Raji (cell line): ENCODE data around the gene NIM1K.

Experiments
- POLR2A ChIP-seq: IDR thresholded peaks from 2 replicates; pipeline ENCODE4 v1.6.1; 2011; ENCODE audit warnings: low read depth, low read length, control low read depth; ENCODE audit not compliant: insufficient read depth

NIM1K gene

DNA sequence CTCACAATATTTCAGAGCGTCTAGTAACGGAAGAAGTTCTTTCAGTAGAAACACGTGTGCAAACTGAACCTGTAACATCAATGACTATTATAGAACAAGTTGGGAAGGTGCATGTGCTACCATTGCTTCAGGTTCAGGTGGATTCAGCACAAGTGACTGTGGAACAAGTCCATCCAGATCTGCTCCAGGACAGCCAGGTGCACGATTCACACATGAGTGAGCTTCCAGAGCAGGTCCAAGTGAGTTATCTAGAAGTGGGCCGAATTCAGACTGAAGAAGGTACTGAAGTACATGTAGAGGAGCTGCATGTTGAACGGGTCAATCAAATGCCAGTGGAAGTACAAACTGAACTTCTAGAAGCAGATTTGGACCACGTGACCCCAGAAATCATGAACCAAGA, 17.4 kb upstream of the NIM1K start:
- no peak for TF ChIP-seq POLR2A

DNA sequence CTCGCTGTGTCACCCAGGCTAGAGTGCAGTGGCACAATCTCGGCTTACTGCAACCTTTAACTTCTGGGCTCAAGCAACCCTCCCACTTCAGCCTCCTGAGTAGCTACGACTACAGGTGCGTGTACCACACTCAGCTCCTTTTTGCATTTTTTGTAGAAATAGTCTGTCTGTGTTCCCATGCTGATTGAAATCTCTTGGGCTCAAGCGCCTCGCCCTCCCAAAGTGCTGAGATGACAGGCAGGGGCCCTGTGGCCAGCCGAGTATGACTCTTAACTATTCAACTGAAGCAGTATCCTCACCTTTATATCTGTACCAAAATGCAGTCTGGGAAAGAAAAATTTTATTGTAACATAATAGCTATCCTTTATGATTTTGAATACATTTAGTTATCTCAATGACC, 12.2 kb upstream of the NIM1K start:
- no peak for TF ChIP-seq POLR2A

DNA sequence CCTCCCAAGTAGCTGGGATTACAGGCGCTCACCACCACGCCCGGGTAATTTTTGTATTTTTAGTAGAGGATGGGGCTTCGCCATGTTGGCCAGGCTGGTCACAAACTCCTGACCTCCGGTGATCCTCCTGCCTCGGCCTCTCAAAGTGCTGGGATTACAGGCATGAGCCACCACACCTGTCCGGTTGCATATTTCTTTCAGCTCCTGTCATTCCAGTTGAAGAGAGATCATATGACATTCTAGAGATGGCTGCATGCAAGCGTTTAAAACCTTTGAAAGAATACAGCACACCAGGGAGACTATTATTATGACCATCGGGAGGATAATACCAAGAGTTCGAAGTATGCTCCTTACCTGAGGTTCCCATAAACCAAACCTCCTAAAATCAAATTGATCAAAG, 9.6 kb upstream of the NIM1K start:
- TF ChIP-seq POLR2A, result no peak

- no peak for TF ChIP-seq POLR2A
These were observed 1.0 kb upstream of the NIM1K start for GRCh38 chr5:43190755-43191603.

- no peak for TF ChIP-seq POLR2A
These were observed 644 bp downstream of the NIM1K start for GRCh38 chr5:43192558-43193180.

DNA sequence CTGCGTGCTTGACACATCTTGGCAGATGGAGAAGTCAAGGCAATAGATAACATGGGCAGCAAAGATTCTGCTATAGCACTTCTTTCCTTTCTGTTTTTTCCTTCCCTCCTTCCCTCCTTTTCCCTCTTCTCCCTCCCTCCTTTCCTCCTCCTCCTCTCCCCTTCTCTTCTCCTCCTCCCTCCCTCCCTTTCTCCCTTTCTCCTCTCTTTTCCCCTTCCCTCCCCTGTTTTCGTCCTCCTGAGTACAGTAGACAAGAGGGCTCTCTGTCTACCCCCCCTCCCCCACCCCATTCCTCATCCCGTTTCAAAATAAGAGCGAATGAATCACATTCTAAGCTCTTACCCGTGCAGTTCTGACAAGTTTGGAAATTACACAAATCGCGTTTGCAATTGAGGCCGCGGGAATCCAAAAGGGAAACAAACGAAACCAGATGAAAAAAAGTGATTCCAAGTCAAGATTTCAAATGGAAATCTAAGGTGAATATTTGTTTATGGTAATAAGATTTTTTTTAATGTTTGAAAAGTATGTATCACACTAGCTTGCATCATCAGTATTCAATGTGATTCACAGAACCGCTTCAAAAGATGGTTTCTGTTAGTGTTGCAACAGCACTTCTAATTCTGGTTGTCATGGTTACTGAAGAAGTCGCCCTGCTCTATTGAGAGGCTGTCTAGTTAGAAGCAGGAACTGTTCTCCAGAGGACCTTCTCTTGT, 1.3 kb downstream of the NIM1K start:
- no peak for TF ChIP-seq POLR2A

GRCh38 chr5:43193894-43194265, 1.9 kb downstream of the NIM1K start:
- no peak for TF ChIP-seq POLR2A

DNA sequence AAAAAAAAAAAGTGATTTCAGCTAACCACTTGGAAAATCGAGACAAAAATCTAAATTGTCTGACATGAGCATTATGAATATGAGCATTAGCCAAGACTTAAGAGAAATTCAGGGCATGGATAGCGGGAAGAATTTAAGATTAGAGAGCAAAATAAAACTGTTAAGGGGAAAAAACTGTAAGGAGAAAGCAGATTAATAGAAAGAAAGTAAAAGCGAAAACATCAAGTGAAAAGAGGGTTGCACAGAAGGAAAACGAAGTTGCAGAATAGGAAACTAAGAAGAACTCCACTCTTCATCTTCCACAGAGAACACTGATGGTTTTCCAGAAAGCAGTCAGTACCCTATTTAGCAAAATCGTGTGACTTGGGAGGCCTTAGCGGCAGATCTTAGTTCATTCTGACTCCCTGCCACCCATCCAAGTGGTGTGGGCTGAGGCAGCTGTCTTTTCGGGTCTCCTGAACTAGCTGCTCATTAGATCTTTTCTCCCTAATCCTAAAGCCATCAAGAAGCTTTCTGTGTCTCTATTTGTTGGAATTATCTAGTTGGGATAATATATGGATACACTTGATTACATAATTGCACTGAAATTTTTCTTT, 3.7 kb downstream of the NIM1K start:
- TF ChIP-seq POLR2A, result no peak

- no peak for TF ChIP-seq POLR2A
These were observed 5.5 kb downstream of the NIM1K start for GRCh38 chr5:43197535-43197934.

DNA sequence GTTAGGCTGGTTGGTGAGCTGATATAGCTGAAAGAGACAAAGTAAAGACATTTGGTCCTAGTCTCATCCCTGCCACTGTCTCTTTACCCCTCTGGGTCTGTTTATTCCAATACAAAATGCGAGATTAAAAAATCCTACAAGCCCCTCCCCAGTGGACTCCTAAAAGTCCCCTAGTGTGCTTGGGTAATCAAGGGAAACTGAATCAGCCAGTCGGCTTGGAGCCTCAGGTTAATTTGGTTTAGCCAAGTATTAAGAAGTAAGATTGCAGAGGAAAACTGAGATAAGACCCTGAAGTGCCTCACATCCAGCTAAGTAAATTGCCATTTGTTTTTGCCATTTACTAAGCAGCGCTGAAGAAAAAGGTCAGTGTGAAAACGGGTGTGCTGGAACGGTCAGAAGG, 10.4 kb downstream of the NIM1K start:
- no peak for TF ChIP-seq POLR2A

DNA sequence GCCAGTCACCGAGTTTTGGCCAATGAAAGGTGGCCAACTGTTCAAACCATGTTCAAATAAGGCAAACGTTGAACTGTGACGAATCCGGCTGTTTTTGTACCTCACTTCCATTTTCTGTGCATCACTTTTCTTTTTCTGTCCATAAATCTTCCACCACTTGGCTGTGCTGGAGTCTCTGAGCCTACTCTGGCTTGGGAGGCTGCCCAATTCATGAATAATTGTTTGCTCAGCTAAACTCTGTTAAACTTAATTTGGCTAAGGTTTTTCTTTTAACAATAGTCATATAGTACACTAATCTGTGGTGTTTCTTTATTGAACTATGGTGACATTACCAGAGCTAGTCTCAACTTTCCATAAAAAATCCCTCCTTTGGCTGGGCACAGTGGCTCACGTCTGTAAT, 11.3 kb downstream of the NIM1K start:
- no peak for TF ChIP-seq POLR2A

- TF ChIP-seq POLR2A, result no peak
These were observed 12.9 kb downstream of the NIM1K start for GRCh38 chr5:43204958-43205357.

DNA sequence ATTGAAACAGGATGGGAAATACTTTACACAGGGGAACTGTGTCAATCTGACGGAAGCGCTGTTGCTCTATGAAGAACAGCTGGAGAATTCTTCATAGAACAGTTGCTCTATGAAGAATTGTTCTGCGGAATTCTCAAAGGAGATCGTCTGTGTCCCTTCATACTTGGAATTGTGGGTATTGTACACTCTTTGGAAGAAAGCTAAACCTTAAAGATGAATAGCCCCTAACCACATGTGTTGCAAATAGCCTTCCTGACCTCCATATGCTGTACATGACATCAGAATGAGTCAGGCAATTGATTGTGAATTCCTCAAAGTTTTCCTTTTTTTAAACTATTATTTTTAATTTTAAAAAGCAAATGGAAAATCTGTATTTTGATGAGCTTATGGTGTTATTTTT, 15.6 kb downstream of the NIM1K start:
- TF ChIP-seq POLR2A, result no peak

- TF ChIP-seq POLR2A, result no peak
These were observed 16.6 kb downstream of the NIM1K start for GRCh38 chr5:43208658-43209057.

GRCh38 chr5:43209060-43209459, 17.0 kb downstream of the NIM1K start:
- TF ChIP-seq POLR2A, result no peak

DNA sequence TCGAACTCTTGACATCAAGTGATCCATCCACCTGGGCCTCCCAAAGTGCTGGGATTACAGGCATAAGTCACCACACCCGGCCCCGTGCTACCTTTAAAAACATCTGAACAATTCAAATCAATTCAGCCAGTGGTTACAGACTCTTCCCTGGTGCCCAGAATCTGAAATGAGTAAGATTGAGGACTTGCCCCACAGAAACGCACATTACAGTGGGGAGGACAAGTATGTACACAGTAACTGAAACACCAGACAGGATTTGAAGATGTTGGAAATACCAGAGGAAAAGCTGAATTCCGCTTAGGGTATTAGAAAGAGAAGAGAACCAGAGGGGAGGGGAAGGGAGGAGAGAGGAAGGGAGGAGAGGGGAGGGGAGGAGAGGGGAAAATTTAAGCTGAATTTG, 17.8 kb downstream of the NIM1K start:
- TF ChIP-seq POLR2A, result no peak
